Activated CD4-positive, alpha-beta T cell treated with anti-CD3 and anti-CD28 coated beads for 1 hour (primary cell): ENCODE results near the gene KRT86.
A peak's percentile ranks its signal among the peaks of the same experiment; 100 is the strongest.
"Not testable (repeated sequence)": the region's sequence is repeated elsewhere in the genome, so short reads cannot be mapped to it uniquely, and the experiment has no call there.

Experiments used
- DNase-seq: peaks from one replicate; pipeline ENCODE4 v3.0.0-alpha.2; 2020

KRT86 gene

DNA sequence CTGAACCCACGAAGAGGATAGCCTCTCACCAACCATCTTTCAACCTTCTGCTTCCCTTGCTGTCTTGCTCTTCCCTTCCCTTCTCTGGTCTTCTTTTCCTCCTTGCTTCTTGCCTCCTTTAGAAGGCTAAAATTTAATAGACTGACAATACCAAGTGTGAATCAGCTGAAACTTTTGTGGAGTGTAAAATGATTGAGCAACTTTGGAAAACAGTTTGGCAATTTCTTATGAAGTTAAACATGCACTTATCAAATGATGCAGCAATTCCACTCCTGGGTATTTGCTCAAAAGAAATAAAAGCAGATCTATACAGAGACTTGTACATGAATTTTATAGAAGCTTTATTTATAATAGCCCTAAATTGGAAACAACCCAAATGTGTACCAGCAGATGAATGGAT is 3.3 kb upstream of the KRT86 start:
- DNase-seq: no peak

DNA sequence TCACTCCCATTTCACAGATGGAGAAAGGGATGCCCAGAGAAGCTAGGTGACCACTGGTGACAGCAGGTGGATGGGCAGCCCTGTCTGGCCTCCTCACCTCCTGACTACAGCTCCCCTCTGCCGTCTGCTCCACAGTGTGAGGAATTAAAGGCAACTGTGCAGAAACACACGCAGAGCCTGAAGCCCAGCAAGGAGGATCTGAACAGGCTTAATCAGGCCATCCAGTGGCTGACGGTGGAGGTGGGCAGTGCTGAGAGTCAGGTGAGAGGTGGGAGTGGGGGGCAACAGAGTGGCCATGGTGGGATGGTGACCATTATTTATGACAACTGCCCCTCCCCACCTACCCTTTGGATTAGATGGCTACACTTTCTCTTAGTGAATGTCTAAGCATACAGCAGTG is 1.2 kb downstream of the KRT86 start:
- no peak for DNase-seq

DNA sequence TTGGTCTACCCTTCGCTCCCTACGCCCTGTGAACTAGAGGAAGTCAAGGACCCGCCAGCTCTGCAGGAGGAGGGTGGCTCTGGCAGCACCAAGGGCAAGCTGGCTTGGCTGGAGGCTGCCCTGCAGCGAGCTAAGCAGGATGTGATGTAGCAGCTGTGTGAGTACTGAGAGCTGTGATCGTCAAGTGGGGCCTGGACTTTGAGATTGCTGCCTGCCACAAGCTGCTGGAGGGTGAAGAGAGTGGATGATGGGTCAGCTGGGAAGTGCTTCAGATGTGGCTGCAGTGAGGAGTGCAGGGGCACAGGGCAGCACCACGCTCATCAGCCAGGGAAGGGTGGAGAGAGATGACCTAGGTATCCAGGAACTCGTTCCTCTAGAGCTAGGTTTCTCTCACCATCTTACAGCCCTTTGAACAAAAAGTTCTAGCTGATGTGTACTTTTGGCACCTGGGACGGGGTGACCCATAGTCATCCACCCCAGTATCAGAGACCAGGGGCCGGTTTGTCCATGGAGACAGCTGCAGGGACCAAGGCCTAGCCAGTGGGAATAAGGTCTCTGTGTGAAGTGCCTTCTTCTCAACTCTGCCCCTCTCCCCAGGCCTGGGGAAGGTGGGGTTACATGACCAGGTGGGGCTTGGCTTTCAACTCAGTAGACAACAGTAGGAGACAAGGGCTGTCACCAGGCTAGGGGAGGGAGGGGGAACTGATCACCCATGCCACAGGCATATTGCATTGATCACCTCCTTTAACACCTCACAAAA is 3.2 kb downstream of the KRT86 start:
- DNase-seq: no peak

DNA sequence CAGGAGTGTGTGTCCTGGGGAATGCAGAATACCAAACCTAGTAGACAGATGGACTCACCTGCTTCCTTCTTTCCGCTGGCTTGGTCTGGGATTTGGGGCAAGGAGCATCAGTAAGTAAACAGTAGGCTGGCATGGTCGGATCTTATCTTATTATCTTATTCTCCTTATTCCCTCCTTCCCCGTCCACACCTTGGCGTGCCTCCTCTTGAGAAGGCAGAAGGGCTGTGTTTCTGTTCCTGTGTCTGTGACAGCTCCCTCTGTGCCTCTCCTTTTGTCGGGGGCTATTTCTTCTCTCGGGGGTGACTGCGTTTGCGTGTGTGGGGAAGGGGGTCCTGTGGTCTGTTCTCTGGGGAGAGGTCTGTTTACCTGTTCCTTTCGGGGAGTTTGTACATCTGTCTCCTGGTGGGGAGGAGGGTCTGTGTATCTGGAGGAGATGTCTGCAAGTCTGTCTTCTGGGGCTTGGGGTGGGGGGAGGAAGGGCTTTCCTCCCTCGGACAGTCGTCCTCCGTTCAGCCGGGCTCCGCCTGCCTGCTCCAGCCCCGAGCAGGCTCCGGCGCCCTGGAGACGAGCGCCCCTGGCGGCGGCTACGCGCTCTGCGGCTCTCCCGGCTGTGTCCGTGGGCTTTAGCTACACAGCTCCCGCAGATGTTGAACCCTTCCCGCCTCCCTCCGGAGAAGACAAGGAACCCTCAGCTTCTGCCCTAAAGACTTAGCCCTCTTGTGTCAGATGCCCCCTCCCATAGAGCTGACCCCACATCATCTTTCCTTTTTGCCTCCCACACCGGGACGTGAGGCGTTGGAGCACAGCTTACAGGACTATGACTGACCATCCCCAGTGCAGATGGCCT is 4.4 kb downstream of the KRT86 start:
- peak; percentile 44 for DNase-seq

DNA sequence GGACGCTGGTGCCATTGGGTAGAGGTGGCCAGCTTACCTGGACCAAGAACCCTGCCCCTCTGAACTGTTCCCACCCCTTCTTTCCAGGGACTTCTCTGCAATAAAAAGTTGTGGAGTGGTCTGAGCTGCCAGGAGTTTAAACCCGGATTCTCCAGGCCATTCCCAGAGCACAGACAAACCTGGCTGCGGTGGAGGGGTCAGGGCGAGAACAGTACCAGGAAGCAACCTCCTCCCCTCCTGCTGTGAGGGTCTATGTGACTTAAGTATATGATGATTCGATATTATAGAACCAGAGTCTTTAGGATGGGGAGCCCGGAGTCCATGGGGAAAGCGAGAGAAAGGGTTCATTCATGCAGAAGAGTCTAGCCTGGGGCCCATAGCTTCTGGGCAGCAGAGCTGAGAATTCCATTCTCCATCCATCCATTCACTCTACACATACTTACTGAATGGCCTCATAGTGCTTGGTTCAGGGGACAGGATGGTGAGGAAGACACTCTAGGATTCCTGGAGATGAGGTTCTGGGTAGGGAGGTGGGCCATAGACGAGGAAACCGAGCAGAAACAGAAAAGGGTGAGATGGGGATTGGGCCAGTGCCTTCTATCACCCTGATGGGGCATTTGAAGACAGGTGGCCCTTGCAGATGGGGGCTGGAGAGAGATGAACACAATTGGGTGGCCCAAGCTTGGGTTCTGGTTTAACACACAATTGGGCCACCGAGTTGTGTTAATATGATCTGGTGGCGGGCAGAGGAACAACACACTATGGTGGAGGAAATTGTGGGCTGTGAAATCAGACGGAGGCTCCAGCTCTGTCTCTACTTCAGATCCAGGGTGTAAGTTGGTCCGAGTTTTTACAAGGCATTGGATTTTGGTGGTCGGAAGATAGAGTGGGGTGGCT is 5.2 kb downstream of the KRT86 start:
- DNase-seq: no peak

DNA sequence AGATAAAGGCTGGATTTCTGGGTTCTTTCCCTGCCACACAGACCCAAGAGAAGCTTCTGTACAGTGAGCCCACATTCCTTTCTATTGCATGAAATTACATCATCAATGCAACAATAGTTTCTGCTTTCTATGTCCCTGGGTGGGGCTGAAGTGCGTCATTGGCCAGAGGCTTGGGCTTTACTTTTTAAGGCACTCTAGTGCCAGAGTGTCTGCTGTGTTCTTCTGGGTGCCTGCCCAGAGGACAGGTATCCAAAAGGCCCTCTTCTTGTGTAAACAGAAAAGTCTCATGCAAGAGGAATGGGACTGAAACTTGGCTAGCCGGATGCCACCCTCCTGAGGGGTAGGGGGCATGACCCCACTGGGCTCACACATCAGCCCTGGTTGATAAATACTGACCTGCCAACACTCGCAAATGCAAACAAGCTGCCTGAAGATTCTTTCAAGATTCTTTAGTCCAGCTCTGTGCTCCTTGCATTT is 5.9 kb downstream of the KRT86 start:
- DNase-seq: no peak

DNA sequence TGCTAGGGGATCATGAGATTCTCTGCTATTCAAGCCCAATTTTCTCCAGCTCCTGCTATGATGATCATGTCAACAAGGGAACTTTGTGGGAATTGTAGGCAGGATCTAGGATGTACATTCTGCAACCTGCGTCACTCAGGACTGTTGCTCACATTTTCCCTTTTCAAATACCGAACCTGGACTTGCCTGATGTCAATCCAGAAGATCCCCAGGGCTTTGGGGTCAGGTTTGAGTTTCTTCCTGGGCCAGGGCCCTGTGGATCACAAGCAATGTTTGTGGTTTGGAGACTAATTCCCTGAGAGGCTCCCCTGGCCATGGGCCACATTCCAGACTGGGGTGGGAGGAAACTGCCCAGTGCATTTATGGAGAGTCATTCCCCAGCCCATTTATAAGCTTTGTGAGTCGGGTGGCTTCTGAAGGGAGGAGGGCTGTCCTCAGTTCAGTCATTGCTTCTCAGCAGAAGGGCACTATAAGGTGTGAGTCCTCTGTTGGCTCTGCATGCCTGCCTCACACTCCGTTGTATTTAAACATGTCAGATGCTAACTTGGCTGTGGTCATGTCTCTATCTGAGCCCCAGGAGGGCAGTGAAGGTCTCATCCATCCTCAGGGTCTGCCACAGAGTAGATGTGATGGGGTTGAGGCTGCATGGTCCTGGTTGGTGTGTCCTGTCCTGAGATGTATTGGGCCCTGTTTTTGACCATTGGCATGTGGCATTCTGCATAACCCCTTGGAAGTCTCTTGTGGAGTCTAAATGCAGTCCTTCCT is 6.5 kb downstream of the KRT86 start:
- no peak for DNase-seq

DNA sequence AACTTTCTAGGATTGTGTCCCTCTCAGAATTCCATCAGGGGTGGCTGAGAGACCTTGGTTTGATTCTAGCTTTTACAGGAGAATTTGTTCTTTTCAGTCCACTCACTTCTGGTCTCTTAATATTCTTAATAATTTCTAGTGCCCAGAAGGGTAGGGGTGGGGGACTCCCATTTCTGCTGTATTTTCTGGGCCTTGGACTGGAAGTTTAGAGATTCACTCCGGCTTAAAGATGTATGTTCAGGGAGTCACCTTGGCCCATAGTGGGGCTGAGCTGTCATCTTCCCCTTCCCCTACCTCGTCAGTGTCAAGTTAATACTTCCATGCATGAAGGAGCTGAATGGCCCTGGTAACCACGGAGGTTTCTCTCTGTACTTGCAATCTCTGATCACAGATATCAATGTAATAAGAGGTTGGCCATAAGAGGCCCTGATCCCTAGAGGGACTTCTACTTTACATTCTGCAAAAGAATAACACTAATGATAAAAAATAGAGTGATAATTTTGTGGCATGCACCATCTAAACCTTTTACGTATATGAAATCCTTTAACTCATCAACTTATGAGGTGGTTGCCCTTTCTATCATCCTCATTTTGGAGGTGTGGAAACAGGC is 10.2 kb downstream of the KRT86 start:
- DNase-seq: no peak

DNA sequence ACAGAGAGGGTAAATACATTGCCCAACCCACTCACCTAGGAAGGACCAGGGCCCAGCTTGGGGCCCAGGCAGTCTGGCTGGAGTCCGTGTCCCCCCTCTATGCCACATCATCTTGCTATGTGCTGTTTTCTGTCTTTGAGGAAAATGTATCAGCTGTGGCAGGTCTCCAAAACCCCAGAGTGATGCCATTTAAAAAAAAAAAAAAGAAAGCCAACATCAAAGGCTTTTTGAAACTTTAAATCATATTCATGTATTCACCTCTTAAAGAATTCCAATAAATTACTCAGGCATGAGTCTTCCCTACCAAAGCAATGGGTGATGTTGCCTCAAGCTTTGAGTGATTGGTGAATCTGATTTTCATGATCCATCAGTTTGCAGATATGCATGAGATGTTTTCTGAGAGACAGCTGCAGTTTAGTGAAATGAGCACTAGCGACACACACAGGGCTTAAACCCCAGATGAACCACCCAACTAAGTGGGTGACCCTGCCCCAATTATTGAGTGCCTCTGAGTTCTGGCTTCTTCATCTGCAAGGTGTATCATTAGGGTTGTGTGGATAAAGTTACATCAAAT is 10.8 kb downstream of the KRT86 start:
- no peak for DNase-seq

DNA sequence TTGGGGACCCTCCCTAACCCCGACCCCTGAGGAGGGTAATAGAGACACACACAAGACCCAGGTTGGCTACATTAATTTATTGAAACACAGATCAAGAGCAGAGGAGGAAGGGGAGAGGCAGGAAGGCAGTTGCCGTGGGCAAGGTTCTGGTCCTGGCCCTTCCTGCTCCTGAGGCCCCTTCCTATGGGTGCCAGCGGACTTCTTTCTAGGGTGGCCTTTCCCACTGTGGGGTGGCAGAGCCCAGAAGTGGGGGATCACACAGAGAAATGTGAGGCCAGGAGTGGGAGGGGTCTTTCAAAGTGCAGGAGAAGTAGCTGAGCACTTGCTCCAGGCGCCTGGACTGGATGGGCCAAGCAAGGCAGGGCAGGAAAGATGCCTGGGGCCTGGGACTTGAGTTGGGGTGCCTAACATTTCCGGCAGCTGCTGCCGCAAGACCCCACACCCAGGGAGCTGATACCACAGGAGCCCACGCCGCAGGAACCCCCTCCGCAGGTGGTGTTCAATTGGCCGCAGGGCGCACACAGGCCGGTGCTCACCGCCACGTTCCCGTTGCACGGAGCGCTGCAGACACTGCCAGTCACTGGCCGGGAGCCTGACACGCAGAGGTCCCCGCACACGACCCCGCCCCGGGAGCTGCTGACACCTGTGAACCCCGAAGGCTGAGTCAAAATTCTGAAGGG is 11.5 kb downstream of the KRT86 start:
- no peak for DNase-seq

DNA sequence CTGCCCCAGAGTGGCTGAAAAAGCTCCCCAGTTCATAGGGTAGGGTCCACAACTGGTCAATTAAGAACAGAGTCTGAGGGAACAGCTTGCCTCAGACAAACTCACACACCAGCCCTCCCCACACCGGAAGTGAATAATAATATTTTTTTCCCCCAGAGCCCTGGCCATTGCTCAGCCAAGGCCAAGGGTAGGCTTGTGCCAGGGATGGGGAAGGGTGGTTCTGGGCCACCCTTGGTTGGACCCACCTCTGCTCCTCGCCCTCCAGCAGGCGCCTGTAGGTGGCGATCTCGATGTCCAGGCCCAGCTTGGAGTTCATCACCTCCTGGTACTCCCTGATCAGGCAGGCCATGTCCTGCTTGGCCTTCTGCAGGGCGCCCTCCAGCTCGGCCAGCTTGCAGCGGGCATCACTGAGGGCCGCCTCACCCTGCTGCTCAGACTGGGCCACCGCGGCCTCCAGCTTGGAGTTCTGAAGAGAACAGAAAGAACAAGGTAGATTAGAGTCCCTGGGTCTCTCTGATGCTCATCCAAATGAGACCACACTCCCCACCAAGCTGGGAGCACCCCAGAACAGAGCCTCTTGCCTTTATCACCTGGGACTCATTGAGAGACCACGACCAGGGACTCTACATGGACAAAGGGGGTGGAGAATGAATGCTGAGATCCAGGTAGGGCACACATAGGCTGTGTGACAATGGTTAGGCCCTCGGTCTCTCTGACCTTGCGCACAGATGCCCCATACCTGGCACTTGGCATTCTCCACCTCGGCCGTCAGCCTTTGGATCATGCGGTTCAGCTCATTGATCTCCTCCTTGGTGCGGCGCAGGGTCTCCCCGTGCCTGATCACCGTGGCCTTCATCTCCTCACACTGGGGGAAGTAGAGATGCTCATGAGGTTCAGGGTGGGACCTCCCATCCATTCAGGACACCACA is 12.7 kb downstream of the KRT86 start:
- DNase-seq: not testable (repeated sequence)

DNA sequence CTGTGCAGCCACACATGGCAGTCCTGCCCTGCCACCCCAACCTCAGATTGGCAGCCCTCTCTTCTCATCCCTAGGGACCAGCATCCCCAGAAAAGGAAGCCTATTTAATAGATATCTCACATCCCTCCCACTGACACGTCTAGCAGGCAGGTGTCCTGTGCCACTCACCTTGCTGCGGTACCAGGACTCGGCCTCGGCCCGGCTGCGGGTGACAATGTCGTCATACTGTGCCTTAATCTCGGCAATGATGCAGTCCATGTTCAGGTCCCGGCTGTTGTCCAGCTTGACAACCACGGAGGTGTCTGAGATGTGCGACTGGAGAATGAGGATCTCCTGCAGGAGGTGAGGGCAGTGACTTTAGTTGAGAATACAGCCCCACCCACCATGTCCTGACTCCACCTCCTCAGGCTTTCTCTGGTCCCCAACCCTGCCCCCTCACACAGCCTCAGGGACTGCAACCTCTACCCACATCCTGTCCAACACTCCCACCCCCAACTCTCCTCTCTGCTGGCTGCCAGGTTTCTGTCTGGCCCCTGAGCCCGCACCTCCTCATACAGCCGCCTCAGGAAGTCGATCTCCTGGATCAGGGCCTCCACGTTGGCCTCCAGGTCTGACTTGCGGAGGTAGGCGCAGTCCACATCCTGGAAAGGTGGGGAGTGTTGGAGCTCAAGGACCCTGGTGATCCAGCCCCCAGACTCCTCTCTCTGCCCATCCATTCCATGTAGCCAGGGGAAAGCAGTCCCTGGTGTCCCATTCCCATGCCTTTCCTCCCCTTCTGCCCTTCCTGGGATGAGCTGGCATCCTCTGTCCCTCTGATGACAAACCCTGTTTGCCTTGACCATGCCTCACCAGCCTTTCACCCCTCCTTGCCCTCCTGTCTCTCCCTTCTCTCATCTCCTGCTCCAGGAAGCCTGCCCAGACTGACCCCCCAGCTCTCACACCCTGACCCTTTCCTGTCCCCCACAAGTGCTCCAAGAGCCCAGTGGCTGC is 13.7 kb downstream of the KRT86 start:
- not testable (repeated sequence) for DNase-seq

DNA sequence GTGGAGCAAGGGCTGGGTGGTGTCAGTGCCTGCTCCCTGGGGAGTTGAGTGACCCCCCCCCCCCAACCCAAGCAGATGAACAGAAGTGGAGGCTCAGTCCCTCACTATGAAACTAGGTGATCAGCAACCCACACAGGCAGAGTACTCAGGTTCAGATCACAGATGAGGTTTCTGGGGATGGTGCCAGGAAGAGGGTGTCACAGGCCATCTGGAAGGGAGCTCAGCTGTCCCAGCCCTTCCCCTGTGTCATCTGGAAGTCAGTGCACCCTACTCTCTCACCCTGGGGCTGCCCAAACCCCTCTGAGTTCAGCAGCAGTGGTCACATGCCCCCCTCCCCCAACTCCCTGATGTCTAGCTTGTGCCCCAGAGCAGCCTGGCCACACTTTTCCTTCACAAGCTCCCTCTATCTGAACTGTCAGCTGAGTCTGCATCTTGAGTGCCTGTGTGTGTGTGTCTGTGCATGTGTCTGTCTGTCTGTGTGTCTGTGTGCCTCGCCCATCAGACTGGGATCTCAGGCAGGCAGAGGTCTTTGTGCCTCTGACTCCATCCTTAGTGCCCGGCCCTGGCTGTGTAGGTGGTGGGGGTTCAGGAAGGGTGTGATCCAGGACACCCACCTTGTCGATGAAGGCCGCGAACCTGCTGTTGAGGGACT is 16.2 kb downstream of the KRT86 start:
- not testable (repeated sequence) for DNase-seq

DNA sequence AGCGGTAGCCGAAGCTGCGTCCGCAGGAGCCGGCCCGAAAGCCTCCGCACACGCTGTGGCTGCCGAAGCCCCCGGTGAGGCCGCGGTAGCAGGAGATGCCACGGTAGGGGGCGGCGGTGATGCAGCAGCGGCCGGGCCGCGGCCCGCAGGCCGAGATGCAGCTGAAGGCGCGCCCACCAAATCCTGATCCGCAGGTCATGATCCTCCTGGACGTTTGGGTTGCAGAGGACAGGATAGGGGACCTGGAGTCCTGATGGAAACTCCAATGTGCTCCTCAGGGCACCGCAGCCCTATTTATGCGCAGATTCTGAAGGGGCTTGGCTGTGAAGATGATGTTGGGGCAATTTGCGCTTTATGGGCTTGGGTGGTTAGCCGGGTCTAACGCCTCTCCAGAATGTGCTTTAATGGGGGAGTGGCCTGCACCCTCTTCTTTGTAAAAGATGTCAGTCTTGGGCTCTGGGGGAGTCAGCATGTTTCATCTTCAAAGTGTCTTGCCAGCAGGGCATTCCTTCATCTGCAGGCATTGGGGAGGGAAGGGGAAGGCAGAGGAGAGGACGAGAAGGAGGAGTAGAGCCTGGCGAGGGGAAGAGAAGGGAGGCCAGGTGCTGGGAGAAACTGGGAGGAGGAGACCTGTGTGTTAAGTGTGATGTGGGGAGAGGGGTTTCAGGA is 17.0 kb downstream of the KRT86 start, which contains the start of gene KRT81:
KRT81 (minus strand) TSS at position 268 of the 669 bp plus-strand sequence; CDS start at position 199, 69 bp downstream.
- no peak for DNase-seq

DNA sequence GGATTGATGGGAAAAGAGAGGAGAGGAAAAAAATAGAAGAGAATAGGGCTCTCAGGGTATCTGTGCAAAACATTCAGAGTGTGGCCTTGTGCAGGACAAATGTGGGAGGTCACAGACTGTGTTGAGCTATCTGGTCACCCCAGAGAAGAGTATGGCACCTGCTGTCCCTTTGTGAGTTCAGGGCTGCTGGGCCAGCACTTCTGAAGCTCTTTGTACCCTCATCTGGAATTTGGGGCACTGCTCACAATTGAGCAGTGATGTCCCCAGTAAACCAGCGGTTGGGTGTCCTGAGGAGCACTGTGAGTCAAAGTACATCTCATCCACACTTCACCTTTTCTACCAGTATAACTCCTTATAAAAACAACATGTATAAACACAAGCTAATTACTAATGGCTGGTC is 19.5 kb downstream of the KRT86 start:
- DNase-seq: no peak

DNA sequence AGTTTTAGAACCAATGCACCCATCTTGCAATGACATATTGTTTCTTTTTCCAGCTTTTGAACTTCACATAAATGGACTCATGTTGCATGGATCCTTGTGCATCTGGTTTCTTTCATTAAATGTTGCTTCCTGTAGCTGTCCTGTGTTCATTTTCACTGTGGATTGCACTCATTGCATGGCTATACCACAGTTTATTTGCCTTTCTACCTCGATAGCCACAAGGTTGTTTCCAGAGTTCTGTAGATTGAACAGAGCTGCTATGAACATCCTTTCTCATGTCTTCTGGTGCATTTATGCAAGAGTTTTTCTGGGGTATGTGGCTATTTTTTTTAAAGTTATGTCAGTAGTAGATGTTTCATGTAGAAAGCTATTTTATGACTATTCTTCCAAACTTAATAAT is 20.4 kb downstream of the KRT86 start:
- no peak for DNase-seq

DNA sequence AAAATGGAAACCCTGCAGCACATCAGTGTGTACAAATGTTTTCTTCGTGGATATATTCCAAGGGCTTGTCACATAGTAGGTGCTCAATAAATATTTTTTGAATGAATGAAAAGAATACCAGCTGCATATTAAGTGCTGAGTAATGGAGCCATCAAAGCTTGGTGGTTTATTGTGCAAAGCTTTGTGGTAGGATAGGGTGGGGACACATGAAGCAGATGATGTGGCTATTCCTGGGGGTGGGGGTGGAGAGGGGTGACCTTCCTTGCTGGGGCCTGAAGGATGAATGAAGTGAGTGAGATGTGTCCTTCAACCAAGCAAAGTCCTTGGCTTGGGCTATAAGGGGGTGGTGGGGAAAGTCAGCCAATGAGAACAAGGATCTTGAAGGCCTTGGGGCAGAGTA is 21.2 kb downstream of the KRT86 start:
- DNase-seq: no peak
